SJCRH30 (cell line): ENCODE results near the gene CRB3. TPM values are rescaled to one million over a fixed set of nuclear protein-coding genes. Genes with fewer than 3 reads are reported as not detected.
"Not testable (repeated sequence)": the region's sequence is repeated elsewhere in the genome, so short reads cannot be mapped to it uniquely, and the experiment has no call there.

ENCODE experiments used
- DNase-seq, 2 experiments: peaks; one replicate each; pipeline ENCODE4 v3.0.0-alpha.2; 2015 to 2020
- H3K27ac ChIP-seq: fragments of 250-450 bp; sonication (Bioruptor Pico); 2 replicates; pipeline ENCODE4 v1.5.1; 2020; ENCODE audit warnings: mild to moderate bottlenecking, moderate library complexity
- H3K27me3 ChIP-seq: fragments of 250-450 bp; sonication (Bioruptor Pico); 2 replicates; pipeline ENCODE4 v1.5.1; 2020; ENCODE audit warnings: mild to moderate bottlenecking, moderate library complexity
- H3K36me3 ChIP-seq: fragments of 250-450 bp; sonication (Bioruptor Pico); 2 replicates; pipeline ENCODE4 v1.5.1; 2020; ENCODE audit warnings: mild to moderate bottlenecking, moderate library complexity
- H3K4me1 ChIP-seq: fragments of 250-450 bp; sonication (Bioruptor Pico); 2 replicates; pipeline ENCODE4 v1.5.1; 2020; ENCODE audit warnings: mild to moderate bottlenecking, moderate library complexity
- H3K4me3 ChIP-seq: fragments of 250-450 bp; sonication (Bioruptor Pico); 2 replicates; pipeline ENCODE4 v1.5.1; 2020; ENCODE audit warnings: mild to moderate bottlenecking, moderate library complexity
- H3K9me3 ChIP-seq: fragments of 250-450 bp; sonication (Bioruptor Pico); replicated peaks from 2 replicates; pipeline ENCODE4 v1.5.1; 2020; ENCODE audit warnings: mild to moderate bottlenecking, moderate library complexity
- total RNA-seq: library from RNA; depleted of rRNA; stranded (reverse); fragments of >200 nt; shearing (Covaris generic); gene quantifications from 2 replicates; pipeline ENCODE4 v1.2.3, GENCODE V29; 2014; rRNA removed

The CRB3 gene
- total RNA-seq, 1 experiment from 2014 or later: not detected

- not testable (repeated sequence) for DNase-seq, H3K27me3 ChIP-seq, H3K4me1 ChIP-seq, H3K27ac ChIP-seq, H3K36me3 ChIP-seq, H3K4me3 ChIP-seq, H3K9me3 ChIP-seq
Measured at GRCh38 chr19:6508028-6508771, 44.1 kb downstream of the CRB3 start.

GRCh38 chr19:6509118-6509971 lies 45.3 kb downstream of the CRB3 start:
- no peak overlapping the region for H3K4me3 ChIP-seq
- H3K27me3 ChIP-seq: no peaks in the 10 kb centered on the region
- no peak for DNase-seq
- H3K36me3 ChIP-seq: no peaks in the 10 kb centered on the region
- H3K27ac ChIP-seq: no peak overlapping the region
- H3K4me1 ChIP-seq: no peaks in the 10 kb centered on the region
- H3K9me3 ChIP-seq: no peaks in the 10 kb centered on the region

GRCh38 chr19:6510618-6511017 lies 46.5 kb downstream of the CRB3 start:
- H3K27me3 ChIP-seq: no peaks in the 10 kb centered on the region
- no peaks in the 10 kb centered on the region for H3K4me1 ChIP-seq
- H3K27ac ChIP-seq: no peak overlapping the region
- DNase-seq: no peak
- H3K36me3 ChIP-seq: no peaks in the 10 kb centered on the region
- no peak overlapping the region for H3K4me3 ChIP-seq
- H3K9me3 ChIP-seq: no peaks in the 10 kb centered on the region

GRCh38 chr19:6514089-6514488 lies 50.0 kb downstream of the CRB3 start:
- Histone ChIP-seq H3K9me3 (no peaks in the 10 kb centered on the region), H3K36me3 (no peaks in the 10 kb centered on the region), H3K4me3 (no peak overlapping the region), H3K4me1 (no peaks in the 10 kb centered on the region), H3K27ac (no peak overlapping the region), H3K27me3 (no peaks in the 10 kb centered on the region)
- DNase-seq: no peak

GRCh38 chr19:6514926-6515544 lies 51.0 kb downstream of the CRB3 start:
- Histone ChIP-seq H3K4me3 (no peak overlapping the region), H3K36me3 (no peaks in the 10 kb centered on the region), H3K9me3 (no peaks in the 10 kb centered on the region), H3K27ac (no peak overlapping the region), H3K4me1 (no peaks in the 10 kb centered on the region), H3K27me3 (no peaks in the 10 kb centered on the region)
- no peak for DNase-seq

GRCh38 chr19:6516018-6516658 lies 52.1 kb downstream of the CRB3 start:
- Histone ChIP-seq H3K36me3 (no peaks in the 10 kb centered on the region), H3K4me3 (no peak overlapping the region), H3K27me3 (no peaks in the 10 kb centered on the region), H3K27ac (no peak overlapping the region), H3K4me1 (no peaks in the 10 kb centered on the region), H3K9me3 (no peaks in the 10 kb centered on the region)
- DNase-seq: peak; percentile 20 to 22

Other genes starting within 250 kb of the CRB3 start
- 23.3 and 23.8 TPM in 2 replicates for gene MLLT1, start 184.3 kb upstream of the CRB3 start, total RNA-seq
- not detected in 2 replicates for gene ACER1, start 130.7 kb upstream of the CRB3 start, total RNA-seq
- 65.1 and 67.6 TPM in 2 replicates for gene CLPP, start 102.7 kb upstream of the CRB3 start, total RNA-seq
- gene ALKBH7, start 91.5 kb upstream of the CRB3 start, total RNA-seq: 24.6 and 28.5 TPM in 2 replicates
- 1.2 and 1.4 TPM in 2 replicates for gene PSPN, start 88.3 kb upstream of the CRB3 start, total RNA-seq
- gene GTF2F1, start 71.1 kb upstream of the CRB3 start, total RNA-seq: 41.7 and 49.0 TPM in 2 replicates
- 197 and 209 TPM in 2 replicates for gene KHSRP, start 39.5 kb upstream of the CRB3 start, total RNA-seq
- gene SLC25A41, start 30.5 kb upstream of the CRB3 start, total RNA-seq: 0.14 TPM in 1 of 2 replicates, not detected in the other
- gene SLC25A23, start 4.5 kb upstream of the CRB3 start, total RNA-seq: 9.6 and 12.4 TPM in 2 replicates
- gene DENND1C, start 17.5 kb downstream of the CRB3 start, total RNA-seq: not detected in 2 replicates
- gene TUBB4A, start 38.0 kb downstream of the CRB3 start, total RNA-seq: not detected in 2 replicates
- not detected in 2 replicates for gene TNFSF9, start 66.8 kb downstream of the CRB3 start, total RNA-seq
- not detected in 2 replicates for gene CD70, start 126.9 kb downstream of the CRB3 start, total RNA-seq
- not detected in 2 replicates for gene TNFSF14, start 205.9 kb downstream of the CRB3 start, total RNA-seq